GM12892 (cell line): ENCODE data around the gene FBXO17.
"Not testable (repeated sequence)": the region's sequence is repeated elsewhere in the genome, so short reads cannot be mapped to it uniquely, and the experiment has no call there.

ENCODE experiments used
- DNase-seq: peaks from one replicate; pipeline ENCODE4 v3.0.0; 2011; ENCODE audit not compliant: insufficient read length
- FAIRE-seq: peaks from 2 replicates; lab custom pipeline; 2011; peaks lifted over from hg19 to GRCh38; lab: Jason Lieb, UNC
- POLR2A ChIP-seq: IDR thresholded peaks from 2 replicates; pipeline ENCODE4 v1.6.1; 2011; ENCODE audit warnings: low read depth, low read length, control low read depth
- POLR2AphosphoS5 ChIP-seq: IDR thresholded peaks from 2 replicates; pipeline ENCODE4 v1.6.1; 2011; ENCODE audit warnings: low read depth, low read length, control low read depth
- TAF1 ChIP-seq: IDR thresholded peaks from 2 replicates; pipeline ENCODE4 v1.6.1; 2011; ENCODE audit warnings: low read depth, mild to moderate bottlenecking, control low read depth, low read length, borderline replicate concordance

Gene FBXO17

GRCh38 chr19:38977445-38978325 is 2.1 kb upstream of the FBXO17 start:
- FAIRE-seq (peak; percentile 97), DNase-seq (peak; percentile 61)
- TF ChIP-seq POLR2AphosphoS5 = no peak
- no peak for TF ChIP-seq TAF1
- no peak for TF ChIP-seq POLR2A

DNA sequence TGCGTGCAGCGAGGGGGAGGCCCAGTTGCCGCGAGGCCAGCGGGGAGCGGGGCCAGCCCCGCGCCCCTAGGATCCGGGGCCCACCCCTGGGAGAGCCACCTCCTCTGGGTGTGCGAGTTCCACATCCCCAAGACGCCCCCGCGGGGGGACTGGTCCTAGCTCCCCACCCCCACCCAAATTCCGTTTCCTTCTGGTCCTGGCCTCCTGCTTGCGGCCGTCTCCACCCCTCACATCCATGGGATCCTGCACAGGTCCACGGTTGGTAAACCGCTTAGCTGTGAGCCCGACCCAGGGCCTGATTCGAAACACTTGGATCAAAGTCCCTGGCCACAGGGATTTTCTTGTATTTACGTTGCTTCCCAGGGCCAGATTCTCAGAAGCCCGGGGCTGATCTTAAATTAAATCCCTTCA is 324 bp upstream of the FBXO17 start:
- FAIRE-seq = no peak
- TF ChIP-seq TAF1 (no peak), POLR2AphosphoS5 (no peak), POLR2A (no peak)
- DNase-seq = no peak

DNA sequence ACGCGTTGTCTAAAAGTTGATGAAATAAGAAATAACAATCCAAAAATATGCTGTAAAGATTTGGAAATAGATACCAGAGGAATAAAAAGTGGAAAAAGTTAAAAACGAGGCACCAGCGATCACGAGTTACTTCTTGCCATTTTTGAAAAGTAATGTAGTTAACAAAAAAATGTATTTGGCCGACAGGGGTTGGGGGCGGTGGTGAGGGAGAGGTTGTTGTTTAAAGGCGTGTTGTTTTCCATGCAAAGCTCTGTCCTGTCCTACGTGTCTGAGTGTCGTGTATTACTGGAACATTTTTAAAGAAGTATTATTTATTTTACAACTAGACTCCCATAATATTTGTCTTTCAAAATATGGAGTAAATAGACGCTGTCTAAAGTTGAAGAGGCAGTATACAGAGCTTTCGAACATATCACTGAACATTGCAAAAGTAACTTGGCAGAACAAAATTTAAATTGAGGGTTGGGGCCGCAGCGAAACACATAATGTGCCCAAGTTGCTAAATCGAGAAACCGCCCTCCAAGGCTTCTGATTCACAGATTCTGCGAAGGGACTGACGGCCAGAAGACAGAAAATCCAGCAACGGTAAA is 823 bp downstream of the FBXO17 start:
- DNase-seq (no peak), FAIRE-seq (no peak)
- TF ChIP-seq TAF1 (no peak), POLR2AphosphoS5 (no peak), POLR2A (no peak)

- DNase-seq = no peak
- FAIRE-seq = no peak
- no peak for TF ChIP-seq POLR2AphosphoS5
- TF ChIP-seq TAF1 = no peak
- no peak for TF ChIP-seq POLR2A
These were observed 3.9 kb downstream of the FBXO17 start for GRCh38 chr19:38971672-38972071.

GRCh38 chr19:38970664-38971532 is 4.6 kb downstream of the FBXO17 start:
- TF ChIP-seq POLR2AphosphoS5 (no peak), POLR2A (no peak), TAF1 (no peak)
- no peak for DNase-seq
- no peak for FAIRE-seq

DNA sequence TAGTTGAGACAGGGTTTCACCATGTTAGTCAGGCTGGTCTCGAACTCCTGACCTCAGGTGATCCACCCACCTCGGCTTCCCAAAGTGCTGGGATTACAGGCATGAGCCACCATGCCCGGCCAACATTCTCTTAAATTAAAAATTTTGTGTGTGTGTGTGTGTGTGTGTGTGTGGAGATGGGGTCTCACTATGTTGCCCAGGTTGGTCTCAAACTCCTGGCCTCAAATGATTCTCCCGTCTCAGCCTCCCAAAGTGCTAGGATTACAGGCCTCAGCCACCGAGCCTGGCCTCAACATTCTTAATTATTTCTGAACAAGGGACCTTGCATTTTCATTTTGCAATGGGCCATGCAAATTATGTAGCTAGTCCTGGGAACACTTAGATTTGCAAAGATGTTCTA is 9.4 kb downstream of the FBXO17 start:
- FAIRE-seq, DNase-seq: not testable (repeated sequence)

GRCh38 chr19:38964738-38965137 is 10.8 kb downstream of the FBXO17 start:
- no peak for FAIRE-seq
- DNase-seq = no peak
- TF ChIP-seq POLR2AphosphoS5 (no peak), TAF1 (no peak), POLR2A (no peak)

GRCh38 chr19:38959618-38960017 is 15.9 kb downstream of the FBXO17 start:
- DNase-seq (no peak), FAIRE-seq (no peak)
- TF ChIP-seq POLR2A = no peak

DNA sequence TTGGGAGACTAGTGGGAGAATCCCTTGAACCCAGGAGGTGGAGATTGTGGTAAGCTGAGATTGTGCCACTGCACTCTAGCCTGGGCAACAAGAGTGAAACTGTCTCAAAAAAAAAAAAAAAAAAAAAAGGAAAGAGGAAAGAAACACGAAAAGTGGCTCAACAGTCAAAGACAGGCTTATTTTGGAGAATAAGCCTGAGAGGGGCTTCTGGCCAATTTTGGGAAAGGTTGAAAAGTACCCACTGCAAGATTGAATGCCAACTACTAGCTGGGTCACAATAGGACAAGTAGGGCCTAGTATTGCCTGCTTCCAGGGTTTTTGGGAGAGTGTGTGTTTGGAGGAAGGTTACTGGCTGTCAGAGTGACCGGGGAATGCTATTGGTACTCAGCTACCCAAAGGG is 17.2 kb downstream of the FBXO17 start:
- FAIRE-seq = no peak
- DNase-seq = no peak

GRCh38 chr19:38956264-38956663 is 19.3 kb downstream of the FBXO17 start:
- DNase-seq = no peak
- no peak for FAIRE-seq
- no peak for TF ChIP-seq POLR2A
- no peak for TF ChIP-seq TAF1
- no peak for TF ChIP-seq POLR2AphosphoS5

More for the DNA sequence above, 17.2 kb downstream of the FBXO17 start:
- TF ChIP-seq POLR2A (no peak), TAF1 (no peak), POLR2AphosphoS5 (no peak)

- DNase-seq (no peak), FAIRE-seq (no peak)
- TF ChIP-seq TAF1 (no peak), POLR2AphosphoS5 (no peak), POLR2A (no peak)
These were observed 21.9 kb downstream of the FBXO17 start for GRCh38 chr19:38953677-38954076.
